Neutrophil (primary cell): Measurements from ENCODE around the gene HEATR5B.
"Not testable (repeated sequence)": the region's sequence is repeated elsewhere in the genome, so short reads cannot be mapped to it uniquely, and the experiment has no call there.

ENCODE experiments used
- H3K27ac ChIP-seq: fragments of 200-600 bp; sonication (generic); 2 replicates; pipeline ENCODE4 v1.5.1; 2016; ENCODE audit warnings: mild to moderate bottlenecking, moderate library complexity
- H3K27me3 ChIP-seq: fragments of 200-600 bp; sonication (generic); 2 replicates; pipeline ENCODE4 v1.6.0; 2016; ENCODE audit warnings: mild to moderate bottlenecking
- H3K36me3 ChIP-seq: fragments of 200-600 bp; sonication (generic); 2 replicates; pipeline ENCODE4 v1.5.1; 2017
- H3K4me1 ChIP-seq, 2 experiments: fragments of 200-600 bp in 1 of 2; sonication (generic) in 1 of 2; 1 replicate in 1 of 2; 2 replicates in 1 of 2; pipeline versions ENCODE4 v1.5.1 to v1.6.1; 2013 to 2016; ENCODE audit warnings: low read depth in 1 of 2, low read length in 1 of 2, mild to moderate bottlenecking in 1 of 2, moderate library complexity in 1 of 2; ENCODE audit not compliant: control insufficient read depth in 1 of 2, insufficient read depth in 1 of 2
- H3K4me3 ChIP-seq, 2 experiments: fragments of 200-600 bp in 1 of 2; sonication (generic) in 1 of 2; 1 replicate in 1 of 2; 2 replicates in 1 of 2; pipeline ENCODE4 v1.5.1; 2013 to 2016; ENCODE audit warnings: low read depth in 1 of 2, low read length in 1 of 2, mild to moderate bottlenecking in 1 of 2, moderate library complexity in 1 of 2
- H3K9me3 ChIP-seq: fragments of 200-600 bp; sonication (generic); 2 replicates; pipeline ENCODE4 v1.5.1; 2016
- CTCF ChIP-seq: fragments of 200-600 bp; sonication (generic); IDR thresholded peaks from 2 replicates; pipeline ENCODE4 v1.5.1; 2016; ENCODE audit warnings: antibody characterized with exemption

Gene HEATR5B

GRCh38 chr2:36981911-36982310, 102.3 kb downstream of the HEATR5B start:
- no peaks in the 10 kb centered on the region for H3K9me3 ChIP-seq
- H3K27me3 ChIP-seq, result no peaks in the 10 kb centered on the region
- H3K4me3 ChIP-seq, result no peak overlapping the region
- no peak for TF ChIP-seq CTCF
- H3K27ac ChIP-seq, result no peak overlapping the region
- H3K4me1 ChIP-seq, result no peaks in the 10 kb centered on the region
- H3K36me3 ChIP-seq, result peaks cover 32% of the 10 kb centered on the region

- H3K4me3 ChIP-seq, H3K27me3 ChIP-seq, H3K27ac ChIP-seq, H3K9me3 ChIP-seq, H3K4me1 ChIP-seq: not testable (repeated sequence)
- peaks cover 23% of the 10 kb centered on the region for H3K36me3 ChIP-seq
Measured at GRCh38 chr2:36979007-36979406, 105.2 kb downstream of the HEATR5B start.

GRCh38 chr2:36976065-36976464, 108.1 kb downstream of the HEATR5B start:
- no peak for TF ChIP-seq CTCF
- H3K4me3 ChIP-seq, result no peak overlapping the region

GRCh38 chr2:36975306-36975705, 108.9 kb downstream of the HEATR5B start:
- TF ChIP-seq CTCF, result no peak
- H3K9me3 ChIP-seq, result no peaks in the 10 kb centered on the region
- H3K4me1 ChIP-seq, result no peaks in the 10 kb centered on the region
- H3K4me3 ChIP-seq, result no peak overlapping the region
- peaks cover 12% of the 10 kb centered on the region for H3K36me3 ChIP-seq
- no peaks in the 10 kb centered on the region for H3K27me3 ChIP-seq
- no peak overlapping the region for H3K27ac ChIP-seq

More at GRCh38 chr2:36976065-36976464, 108.1 kb downstream of the HEATR5B start:
- Histone ChIP-seq H3K27me3 (no peaks in the 10 kb centered on the region), H3K9me3 (no peaks in the 10 kb centered on the region), H3K36me3 (peaks cover 14% of the 10 kb centered on the region), H3K27ac (no peak overlapping the region), H3K4me1 (no peaks in the 10 kb centered on the region)

- no peaks in the 10 kb centered on the region for H3K4me1 ChIP-seq
- no peak overlapping the region for H3K4me3 ChIP-seq
- no peak for TF ChIP-seq CTCF
- H3K27me3 ChIP-seq, result no peaks in the 10 kb centered on the region
- H3K9me3 ChIP-seq, result no peaks in the 10 kb centered on the region
- no peaks in the 10 kb centered on the region for H3K36me3 ChIP-seq
- H3K27ac ChIP-seq, result no peak overlapping the region
Measured at GRCh38 chr2:36973320-36973719, 110.9 kb downstream of the HEATR5B start.

GRCh38 chr2:36971990-36972389, 112.2 kb downstream of the HEATR5B start:
- Histone ChIP-seq H3K9me3 (no peaks in the 10 kb centered on the region), H3K4me3 (no peak overlapping the region), H3K36me3 (no peaks in the 10 kb centered on the region), H3K27me3 (no peaks in the 10 kb centered on the region), H3K4me1 (peaks cover 7 to 9% of the 10 kb centered on the region in 2 experiments), H3K27ac (no peak overlapping the region)
- TF ChIP-seq CTCF, result no peak
